Vagina (tissue), 2 donors: ENCODE results near the gene CREB5. TPM values are rescaled to one million over a fixed set of nuclear protein-coding genes. Genes with fewer than 3 reads are reported as not detected.
A peak's percentile ranks its signal among the peaks of the same experiment; 100 is the strongest.

Experiments
- DNase-seq, 2 donors: peaks; one replicate each; pipeline ENCODE4 v3.0.0-alpha.2; 2017; ENCODE audit errors: extremely low spot score in 2 of 2
- H3K27ac ChIP-seq: fragments of 200-600 bp; sonication (generic); one replicate; pipeline ENCODE4 v1.5.1; 2019
- H3K27me3 ChIP-seq: fragments of 200-600 bp; sonication (generic); one replicate; pipeline ENCODE4 v1.5.1; 2019
- H3K36me3 ChIP-seq, 2 donors: fragments of 200-600 bp; sonication (generic); one replicate each; pipeline ENCODE4 v1.5.1; 2017 to 2019
- H3K4me1 ChIP-seq: fragments of 200-600 bp; sonication (generic); one replicate; pipeline ENCODE4 v1.5.1; 2019
- H3K4me3 ChIP-seq, 2 donors: fragments of 200-600 bp; sonication (generic); 1 replicate in 1 of 2; 2 replicates in 1 of 2; pipeline ENCODE4 v1.5.1; 2016 to 2019
- H3K9me3 ChIP-seq: fragments of 200-600 bp; sonication (generic); one replicate; pipeline ENCODE4 v1.5.1; 2019
- POLR2A ChIP-seq, 2 donors: fragments of 450-650 bp; IDR thresholded peaks; one replicate each; pipeline ENCODE4 v1.6.1; 2017; ENCODE audit warnings: antibody characterized with exemption in 2 of 2, mild to moderate bottlenecking in 2 of 2, moderate library complexity in 2 of 2
- POLR2AphosphoS5 ChIP-seq, 2 donors: sonication (generic); formaldehyde crosslinking; IDR thresholded peaks; one replicate each; pipeline ENCODE4 v1.9.0; 2017; ENCODE audit warnings: antibody characterized with exemption in 2 of 2, mild to moderate bottlenecking in 2 of 2, low read depth in 1 of 2; ENCODE audit not compliant: insufficient read depth in 1 of 2
- intact Hi-C: fragments of 100-400 bp; cut with DNase I; formaldehyde crosslinking; loops from one replicate; pipeline ENCODE4 v1.15.1; 2023
- total RNA-seq: library from RNA; depleted of rRNA; stranded (reverse); fragments of >200 nt; gene quantifications from one replicate; pipeline ENCODE4 v1.2.3, GENCODE V29; 2016
- TF ChIP-seq, protein P1 (sequence below), 3 experiments: fragments of 450-650 bp in 2 of 3; fragments of 200-600 bp in 1 of 3; sonication (generic) in 1 of 3; IDR thresholded peaks; one replicate each; pipeline ENCODE4 v1.5.1; 2017 to 2019; ENCODE audit warnings: antibody characterized with exemption in 3 of 3, mild to moderate bottlenecking in 2 of 3, moderate library complexity in 2 of 3

CREB5 gene
- total RNA-seq, 1 donor from 2014 or later, result 23.1 TPM

DNA sequence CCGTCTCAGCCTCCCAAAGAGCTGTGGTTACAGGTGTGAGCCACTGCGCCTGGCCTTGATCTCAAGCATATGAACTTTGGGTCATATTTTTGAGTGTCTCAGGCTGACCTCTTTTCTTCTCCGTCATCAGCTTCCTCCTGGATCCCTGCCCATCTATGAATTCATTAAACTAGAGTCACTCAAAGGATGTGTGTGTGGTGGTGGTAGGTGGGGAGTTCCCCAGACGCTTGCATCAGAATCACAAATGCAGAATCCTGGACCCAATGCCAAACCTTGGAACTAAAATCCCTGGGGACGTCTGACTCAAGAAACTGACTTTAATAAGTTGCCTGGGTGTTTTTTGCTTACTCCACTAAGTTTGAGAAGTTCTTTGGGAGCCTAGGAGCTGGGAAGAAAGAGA lies 6.7 kb upstream of the CREB5 start:
- peak overlapping the region; percentile 37 for H3K27ac ChIP-seq
- TF ChIP-seq POLR2AphosphoS5 (IDR thresholded peaks at IDR 0.05; ENCODE audit: insufficient read depth in 1 of 2, low read depth in 1 of 2), result peak in 1 of 2 donors; percentile 34
- TF ChIP-seq, protein P1, sequence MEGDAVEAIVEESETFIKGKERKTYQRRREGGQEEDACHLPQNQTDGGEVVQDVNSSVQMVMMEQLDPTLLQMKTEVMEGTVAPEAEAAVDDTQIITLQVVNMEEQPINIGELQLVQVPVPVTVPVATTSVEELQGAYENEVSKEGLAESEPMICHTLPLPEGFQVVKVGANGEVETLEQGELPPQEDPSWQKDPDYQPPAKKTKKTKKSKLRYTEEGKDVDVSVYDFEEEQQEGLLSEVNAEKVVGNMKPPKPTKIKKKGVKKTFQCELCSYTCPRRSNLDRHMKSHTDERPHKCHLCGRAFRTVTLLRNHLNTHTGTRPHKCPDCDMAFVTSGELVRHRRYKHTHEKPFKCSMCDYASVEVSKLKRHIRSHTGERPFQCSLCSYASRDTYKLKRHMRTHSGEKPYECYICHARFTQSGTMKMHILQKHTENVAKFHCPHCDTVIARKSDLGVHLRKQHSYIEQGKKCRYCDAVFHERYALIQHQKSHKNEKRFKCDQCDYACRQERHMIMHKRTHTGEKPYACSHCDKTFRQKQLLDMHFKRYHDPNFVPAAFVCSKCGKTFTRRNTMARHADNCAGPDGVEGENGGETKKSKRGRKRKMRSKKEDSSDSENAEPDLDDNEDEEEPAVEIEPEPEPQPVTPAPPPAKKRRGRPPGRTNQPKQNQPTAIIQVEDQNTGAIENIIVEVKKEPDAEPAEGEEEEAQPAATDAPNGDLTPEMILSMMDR (IDR thresholded peaks at IDR 0.05), result no peak
- no peak overlapping the region for H3K4me3 ChIP-seq
- peak in 1 of 2 donors; percentile 95 for DNase-seq
- peaks cover 40% of the 10 kb centered on the region for H3K4me1 ChIP-seq
- no peaks in the 10 kb centered on the region for H3K27me3 ChIP-seq
- no peaks in the 10 kb centered on the region for H3K9me3 ChIP-seq
- intact Hi-C loops, result no loop called here
- H3K36me3 ChIP-seq, result no peaks in the 10 kb centered on the region

DNA sequence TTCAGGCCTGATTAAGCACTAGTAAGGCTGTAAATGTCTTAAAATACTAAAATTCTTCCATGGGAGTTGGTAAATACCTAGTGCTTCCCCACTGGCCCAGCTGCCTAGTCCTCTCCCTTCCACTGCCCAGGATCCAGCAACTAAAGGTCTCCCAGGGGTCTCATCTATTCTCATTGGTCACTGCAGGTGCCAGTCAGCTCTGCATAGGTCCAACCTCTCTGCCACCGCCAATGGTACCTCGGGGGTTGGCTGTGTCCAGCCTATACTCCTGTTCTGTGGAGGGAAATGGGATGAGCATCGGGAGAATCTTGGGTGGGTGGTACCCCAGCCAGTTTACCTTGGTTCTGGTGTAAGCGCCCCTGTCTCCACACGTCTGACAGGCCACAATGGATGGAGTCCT lies 6.1 kb upstream of the CREB5 start:
- Histone ChIP-seq H3K4me1 (peaks cover 45% of the 10 kb centered on the region), H3K4me3 (no peak overlapping the region), H3K9me3 (no peaks in the 10 kb centered on the region), H3K36me3 (no peaks in the 10 kb centered on the region), H3K27ac (peak overlapping the region; percentile 37), H3K27me3 (no peaks in the 10 kb centered on the region)
- intact Hi-C loops, result no loop called here
- no peak for DNase-seq
- TF ChIP-seq POLR2AphosphoS5 (IDR thresholded peaks at IDR 0.05; ENCODE audit: insufficient read depth in 1 of 2, low read depth in 1 of 2) (peak in 1 of 2 donors; percentile 4), POLR2A (IDR thresholded peaks at IDR 0.05) (no peak)
- TF ChIP-seq, protein P1 (IDR thresholded peaks at IDR 0.05), result no peak

DNA sequence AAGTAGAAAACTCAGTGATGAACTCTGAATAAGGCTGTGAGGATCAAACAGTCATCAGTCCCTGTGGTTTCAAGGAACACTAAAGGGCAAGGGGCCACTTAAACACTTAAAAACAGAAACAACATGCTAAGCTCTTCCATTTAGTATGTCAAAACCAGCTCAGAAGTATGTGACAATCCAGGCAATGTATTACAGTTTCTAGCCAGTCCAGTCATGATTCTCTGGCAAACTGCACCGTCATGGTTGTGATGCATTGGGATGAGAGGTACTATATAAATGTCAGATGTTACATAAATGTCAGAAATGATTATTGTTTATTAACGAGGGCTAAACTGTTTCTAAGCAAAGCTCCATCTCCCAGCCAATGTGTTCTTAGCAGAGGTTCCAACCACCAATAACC lies 4.7 kb upstream of the CREB5 start:
- Histone ChIP-seq H3K27ac (peak overlapping the region; percentile 87), H3K4me1 (peaks cover 52% of the 10 kb centered on the region), H3K36me3 (no peaks in the 10 kb centered on the region), H3K9me3 (no peaks in the 10 kb centered on the region), H3K27me3 (no peaks in the 10 kb centered on the region), H3K4me3 (no peak overlapping the region)
- intact Hi-C loops, result no loop called here
- DNase-seq, result no peak
- TF ChIP-seq POLR2AphosphoS5 (IDR thresholded peaks at IDR 0.05; ENCODE audit: insufficient read depth in 1 of 2, low read depth in 1 of 2), result peak in 1 of 2 donors; percentile 52
- TF ChIP-seq, protein P1 (IDR thresholded peaks at IDR 0.05), result no peak

DNA sequence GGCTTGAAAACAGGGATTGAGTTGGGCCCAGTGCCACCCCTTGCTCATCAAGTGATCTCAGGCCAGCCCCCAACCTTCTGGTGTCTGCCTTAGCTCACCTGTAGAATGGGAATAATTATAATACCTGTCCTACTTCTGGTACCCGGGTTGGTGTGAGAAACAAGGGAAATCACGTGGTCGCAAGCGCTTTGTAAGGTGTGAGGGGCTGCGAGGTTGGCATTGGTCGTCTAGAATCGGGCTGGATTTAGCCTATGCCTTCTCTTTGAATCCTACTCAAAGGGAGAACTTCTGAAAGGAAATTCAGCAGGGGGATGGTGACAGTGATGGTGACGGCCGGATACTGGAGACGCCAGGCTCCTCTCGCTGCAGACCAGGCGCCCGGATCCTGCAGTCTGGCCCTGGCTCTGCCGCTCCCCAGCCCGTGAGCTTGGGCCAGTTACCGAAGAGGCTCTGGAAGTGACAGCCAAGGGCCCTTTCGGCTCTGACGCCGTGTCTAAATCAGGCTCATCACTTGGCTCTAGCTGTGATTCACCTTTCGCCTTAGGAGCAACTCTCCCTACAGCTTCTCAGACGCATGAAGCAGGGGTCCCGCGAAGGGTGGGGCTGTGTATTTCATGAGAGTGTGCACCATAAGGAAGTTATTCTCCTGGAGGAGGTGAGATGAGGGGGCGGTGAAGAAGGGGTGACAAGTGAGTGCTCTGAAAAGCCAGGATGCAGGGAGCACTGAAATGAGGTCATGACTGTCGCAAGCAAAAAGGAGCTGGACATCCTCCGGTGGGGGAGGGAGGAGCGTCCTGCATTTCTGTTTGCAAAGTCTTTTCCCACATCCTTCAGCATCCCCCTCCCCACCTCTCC lies 4.0 kb upstream of the CREB5 start:
- TF ChIP-seq, protein P1 (IDR thresholded peaks at IDR 0.05), result no peak
- TF ChIP-seq POLR2AphosphoS5 (IDR thresholded peaks at IDR 0.05; ENCODE audit: insufficient read depth in 1 of 2, low read depth in 1 of 2), result peak in 1 of 2 donors; percentile 66
- peak in 1 of 2 donors; percentile 97 for DNase-seq
- Histone ChIP-seq H3K4me3 (peak overlapping the region; percentile 56 to 60), H3K9me3 (no peaks in the 10 kb centered on the region), H3K27me3 (no peaks in the 10 kb centered on the region), H3K36me3 (no peaks in the 10 kb centered on the region), H3K4me1 (peaks cover 52% of the 10 kb centered on the region), H3K27ac (peak overlapping the region; percentile 87)
- intact Hi-C loops, result no loop called here
